Measurements from ENCODE around the gene GRID2.

DNA sequence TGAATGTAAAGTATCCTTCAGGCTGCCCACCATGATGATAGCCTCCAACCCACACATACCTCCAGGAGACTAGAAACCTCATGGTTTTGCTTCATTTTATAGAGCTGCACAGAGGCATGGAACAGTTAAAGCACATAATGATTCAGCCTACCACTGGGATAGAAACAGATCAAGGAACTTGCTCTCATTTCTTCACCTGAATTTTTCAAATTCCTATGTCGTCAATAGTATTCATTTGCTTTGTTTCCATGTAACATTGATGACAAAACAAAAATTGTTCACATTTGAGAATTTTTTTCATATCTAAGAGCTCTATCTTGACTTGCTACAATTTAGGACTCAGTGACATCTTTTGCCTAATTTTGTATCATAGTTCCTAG is 1473.3 kb downstream of the GRID2 start:
- TF ChIP-seq, protein P1, sequence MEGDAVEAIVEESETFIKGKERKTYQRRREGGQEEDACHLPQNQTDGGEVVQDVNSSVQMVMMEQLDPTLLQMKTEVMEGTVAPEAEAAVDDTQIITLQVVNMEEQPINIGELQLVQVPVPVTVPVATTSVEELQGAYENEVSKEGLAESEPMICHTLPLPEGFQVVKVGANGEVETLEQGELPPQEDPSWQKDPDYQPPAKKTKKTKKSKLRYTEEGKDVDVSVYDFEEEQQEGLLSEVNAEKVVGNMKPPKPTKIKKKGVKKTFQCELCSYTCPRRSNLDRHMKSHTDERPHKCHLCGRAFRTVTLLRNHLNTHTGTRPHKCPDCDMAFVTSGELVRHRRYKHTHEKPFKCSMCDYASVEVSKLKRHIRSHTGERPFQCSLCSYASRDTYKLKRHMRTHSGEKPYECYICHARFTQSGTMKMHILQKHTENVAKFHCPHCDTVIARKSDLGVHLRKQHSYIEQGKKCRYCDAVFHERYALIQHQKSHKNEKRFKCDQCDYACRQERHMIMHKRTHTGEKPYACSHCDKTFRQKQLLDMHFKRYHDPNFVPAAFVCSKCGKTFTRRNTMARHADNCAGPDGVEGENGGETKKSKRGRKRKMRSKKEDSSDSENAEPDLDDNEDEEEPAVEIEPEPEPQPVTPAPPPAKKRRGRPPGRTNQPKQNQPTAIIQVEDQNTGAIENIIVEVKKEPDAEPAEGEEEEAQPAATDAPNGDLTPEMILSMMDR (IDR thresholded peaks at IDR 0.05), result no peak
- TF ChIP-seq POLR2A (IDR thresholded peaks at IDR 0.05), result no peak
